Measurements from ENCODE around the gene CNDP1. TPM values are rescaled to one million over a fixed set of nuclear protein-coding genes. Genes with fewer than 3 reads are reported as not detected.

Gene CNDP1
- total RNA-seq, 1 donor from 2014 or later: 0.31 TPM

GRCh38 chr18:74506448-74507084 is 27.7 kb upstream of the CNDP1 start:
- DNase-seq (ENCODE audit: low spot score): no peak

GRCh38 chr18:74507097-74507881 is 27.0 kb upstream of the CNDP1 start:
- no peak for DNase-seq (ENCODE audit: low spot score)

GRCh38 chr18:74507927-74508326 is 26.4 kb upstream of the CNDP1 start:
- no peak for DNase-seq (ENCODE audit: low spot score)

- DNase-seq (ENCODE audit: low spot score): no peak
Measured at GRCh38 chr18:74508366-74508765, 25.9 kb upstream of the CNDP1 start.

- no peak for DNase-seq (ENCODE audit: low spot score)
Measured at GRCh38 chr18:74508821-74509225, 25.5 kb upstream of the CNDP1 start.

- no peak for DNase-seq (ENCODE audit: low spot score)
Measured at GRCh38 chr18:74509856-74510769, 24.2 kb upstream of the CNDP1 start.

- no peak for DNase-seq (ENCODE audit: low spot score)
Measured at GRCh38 chr18:74510770-74511095, 23.6 kb upstream of the CNDP1 start.

GRCh38 chr18:74511823-74512222 is 22.5 kb upstream of the CNDP1 start:
- DNase-seq (ENCODE audit: low spot score): no peak

- no peak for DNase-seq (ENCODE audit: low spot score)
Measured at GRCh38 chr18:74512321-74513053, 21.8 kb upstream of the CNDP1 start.

GRCh38 chr18:74513149-74513882 is 21.0 kb upstream of the CNDP1 start:
- peak; percentile 37 for DNase-seq (ENCODE audit: low spot score)

GRCh38 chr18:74513883-74514205 is 20.5 kb upstream of the CNDP1 start:
- DNase-seq (ENCODE audit: low spot score): peak; percentile 22

GRCh38 chr18:74514860-74515495 is 19.3 kb upstream of the CNDP1 start:
- peak; percentile 27 for DNase-seq (ENCODE audit: low spot score)

GRCh38 chr18:74515620-74516231 is 18.6 kb upstream of the CNDP1 start:
- DNase-seq (ENCODE audit: low spot score): no peak

- DNase-seq (ENCODE audit: low spot score): no peak
Measured at GRCh38 chr18:74516271-74517235, 17.7 kb upstream of the CNDP1 start.

- no peak for DNase-seq (ENCODE audit: low spot score)
Measured at GRCh38 chr18:74517236-74517630, 17.1 kb upstream of the CNDP1 start.

GRCh38 chr18:74518456-74519295 is 15.6 kb upstream of the CNDP1 start:
- DNase-seq (ENCODE audit: low spot score): no peak

- no peak for DNase-seq (ENCODE audit: low spot score)
Measured at GRCh38 chr18:74519320-74520095, 14.8 kb upstream of the CNDP1 start.
